Left lung (tissue), 10 donors: ENCODE measurements around the gene SERPINA9. TPM values are rescaled to one million over a fixed set of nuclear protein-coding genes. Genes with fewer than 3 reads are reported as not detected.

Experiments
- ATAC-seq: fragments of 200-7000 bp; cut with Tn5 transposase; one replicate; pipeline ENCODE4 v1.9.1; 2020; ENCODE audit warnings: moderate library complexity
- DNase-seq, 4 donors: peaks; one replicate each; pipeline ENCODE4 v3.0.0-alpha.2; 2013 to 2020
- H3K27ac ChIP-seq, 2 donors: fragments of 200-600 bp; sonication (generic) in 1 of 2; one replicate each; pipeline versions ENCODE4 v1.5.0 to v1.8.0; 2020 to 2021
- H3K27me3 ChIP-seq, 2 donors: fragments of 200-600 bp; sonication (generic) in 1 of 2; one replicate each; pipeline versions ENCODE4 v1.5.0 to v1.8.0; 2020 to 2021
- H3K36me3 ChIP-seq, 2 donors: fragments of 200-600 bp; sonication (generic) in 1 of 2; one replicate each; pipeline versions ENCODE4 v1.5.0 to v1.8.0; 2020 to 2021
- H3K4me1 ChIP-seq, 2 donors: fragments of 200-600 bp; one replicate each; pipeline ENCODE4 v1.8.0; 2021
- H3K4me3 ChIP-seq, 2 donors: fragments of 200-600 bp; sonication (generic) in 1 of 2; one replicate each; pipeline versions ENCODE4 v1.5.0 to v1.8.0; 2020 to 2021; ENCODE audit warnings: mild to moderate bottlenecking in 1 of 2
- H3K9me3 ChIP-seq, 2 donors: fragments of 200-600 bp; sonication (generic) in 1 of 2; one replicate each; pipeline versions ENCODE4 v1.5.0 to v1.8.0; 2020 to 2021
- CTCF ChIP-seq, 2 donors: fragments of 200-600 bp; sonication (generic) in 1 of 2; IDR thresholded peaks; one replicate each; pipeline versions ENCODE4 v1.5.0 to v1.8.0; 2021; ENCODE audit warnings: antibody characterized with exemption in 2 of 2
- intact Hi-C, 2 donors: fragments of 100-400 bp; cut with DNase I; formaldehyde crosslinking; loops; one replicate each; pipeline versions ENCODE4 v1.11.2 to v1.14.2; 2022
- polyA plus RNA-seq, 6 donors: library from polyadenylated mRNA; unstranded; fragments of 120-200 nt; gene quantifications; one replicate each; pipeline ENCODE4 v1.2.1, GENCODE V29; 2013; ENCODE audit not compliant: insufficient read length in 6 of 6
- total RNA-seq, 2 donors: library from RNA; stranded (reverse); fragmentation: NEBNext Ultra II Directional; extraction: Animal tissue kit (Norgen Biotek cat#: 25700); gene quantifications; one replicate each; pipeline ENCODE4 v1.2.1, GENCODE V29; 2021
- donor health status: DM: no; HTN: yes; CAD: no.
- donor health status: DM: no; HTN: no; CAD: no.

The SERPINA9 gene
- total and polyA plus RNA-seq, 8 donors = not detected

GRCh38 chr14:94446126-94446525 is 29.9 kb downstream of the SERPINA9 start:
- no peaks in the 10 kb centered on the region for H3K36me3 ChIP-seq
- no peak for TF ChIP-seq CTCF (IDR thresholded peaks at IDR 0.05)

DNA sequence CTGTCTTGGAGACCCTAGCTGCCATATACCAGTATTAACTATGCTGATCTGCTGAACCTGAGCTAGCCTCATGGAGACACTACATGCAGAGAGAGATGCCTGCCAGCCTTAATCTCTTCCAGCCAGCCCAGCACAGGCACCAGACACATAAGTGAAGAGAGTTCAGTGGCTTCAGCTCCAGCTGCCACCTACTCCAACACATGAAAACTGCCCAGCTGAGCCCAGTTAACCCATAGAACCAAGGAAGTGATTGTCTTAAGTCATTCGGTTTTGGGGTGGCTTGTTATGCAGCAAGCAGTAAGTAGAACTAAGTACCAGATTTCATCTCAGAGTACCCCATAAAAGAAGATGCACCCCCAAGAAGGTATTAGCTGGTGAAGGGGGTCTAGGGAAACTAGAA is 31.0 kb downstream of the SERPINA9 start:
- H3K4me1 ChIP-seq = no peaks in the 10 kb centered on the region
- no peak overlapping the region for H3K4me3 ChIP-seq
- no peak overlapping the region for H3K27ac ChIP-seq
- no peak for ATAC-seq
- no peak for DNase-seq
- H3K9me3 ChIP-seq = no peaks in the 10 kb centered on the region
- H3K36me3 ChIP-seq = no peaks in the 10 kb centered on the region
- peaks cover 0 to 21% of the 10 kb centered on the region in 2 donors for H3K27me3 ChIP-seq
- no peak for TF ChIP-seq CTCF (IDR thresholded peaks at IDR 0.05)
- intact Hi-C loops = no loop called here

More at GRCh38 chr14:94446126-94446525, 29.9 kb downstream of the SERPINA9 start:
- H3K9me3 ChIP-seq = no peaks in the 10 kb centered on the region
- no peak overlapping the region for H3K27ac ChIP-seq
- H3K27me3 ChIP-seq = peaks cover 0 to 27% of the 10 kb centered on the region in 2 donors
- no peak overlapping the region for H3K4me3 ChIP-seq
- ATAC-seq (no peak), DNase-seq (no peak)
- intact Hi-C loops = no loop called here
- H3K4me1 ChIP-seq = no peaks in the 10 kb centered on the region

GRCh38 chr14:94441531-94442205 is 34.3 kb downstream of the SERPINA9 start:
- peaks cover 0 to 22% of the 10 kb centered on the region in 2 donors for H3K27me3 ChIP-seq
- H3K9me3 ChIP-seq = no peaks in the 10 kb centered on the region
- ATAC-seq (no peak), DNase-seq (no peak)
- no peaks in the 10 kb centered on the region for H3K36me3 ChIP-seq
- H3K4me3 ChIP-seq = no peak overlapping the region
- H3K4me1 ChIP-seq = no peaks in the 10 kb centered on the region
- intact Hi-C loops = no loop called here
- no peak overlapping the region for H3K27ac ChIP-seq
- TF ChIP-seq CTCF (IDR thresholded peaks at IDR 0.05) = no peak

DNA sequence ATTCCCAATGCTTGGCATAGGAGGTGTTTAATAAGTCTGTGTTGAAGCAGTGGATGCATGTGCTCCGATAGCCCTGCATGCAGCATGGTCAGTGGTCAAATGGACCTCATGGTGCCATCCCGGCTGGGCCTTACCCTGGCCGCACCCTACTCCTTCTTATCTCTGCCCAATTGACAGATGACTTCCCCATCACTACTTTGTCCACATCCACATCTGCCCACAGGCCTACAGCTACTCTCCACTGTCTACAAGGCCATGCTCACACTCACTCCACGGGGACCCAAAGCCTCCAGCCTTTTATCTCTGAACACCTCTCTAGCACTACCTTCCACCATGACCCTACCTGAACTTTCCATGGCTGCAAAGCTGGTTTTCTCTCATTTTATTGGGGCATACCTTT is 34.9 kb downstream of the SERPINA9 start:
- peaks cover 0 to 23% of the 10 kb centered on the region in 2 donors for H3K27me3 ChIP-seq
- no peaks in the 10 kb centered on the region for H3K4me1 ChIP-seq
- H3K4me3 ChIP-seq = no peak overlapping the region
- H3K27ac ChIP-seq = no peak overlapping the region
- H3K9me3 ChIP-seq = no peaks in the 10 kb centered on the region
- no peaks in the 10 kb centered on the region for H3K36me3 ChIP-seq
- TF ChIP-seq CTCF (IDR thresholded peaks at IDR 0.05) = no peak
- ATAC-seq = no peak
- DNase-seq = no peak
- intact Hi-C loops = no loop called here

- TF ChIP-seq CTCF (IDR thresholded peaks at IDR 0.05) = no peak
- ATAC-seq = no peak
- Histone ChIP-seq H3K27ac (no peak overlapping the region), H3K36me3 (no peaks in the 10 kb centered on the region), H3K4me3 (no peak overlapping the region), H3K4me1 (no peaks in the 10 kb centered on the region), H3K9me3 (no peaks in the 10 kb centered on the region), H3K27me3 (peaks cover 0 to 24% of the 10 kb centered on the region in 2 donors)
- intact Hi-C loops = no loop called here
- DNase-seq = no peak
Measured at GRCh38 chr14:94439453-94440057, 36.4 kb downstream of the SERPINA9 start.
